SH-SY5Y (cell line): Measurements from ENCODE around the gene MANBA.

Source experiments
- GATA2 ChIP-seq: IDR thresholded peaks from 2 replicates; pipeline ENCODE4 v1.6.1; 2011; ENCODE audit warnings: mild to moderate bottlenecking, low read depth, low read length
- GATA3 ChIP-seq: IDR thresholded peaks from 2 replicates; pipeline ENCODE4 v1.6.1; 2011; ENCODE audit warnings: low read depth, mild to moderate bottlenecking, low read length, moderate library complexity

DNA sequence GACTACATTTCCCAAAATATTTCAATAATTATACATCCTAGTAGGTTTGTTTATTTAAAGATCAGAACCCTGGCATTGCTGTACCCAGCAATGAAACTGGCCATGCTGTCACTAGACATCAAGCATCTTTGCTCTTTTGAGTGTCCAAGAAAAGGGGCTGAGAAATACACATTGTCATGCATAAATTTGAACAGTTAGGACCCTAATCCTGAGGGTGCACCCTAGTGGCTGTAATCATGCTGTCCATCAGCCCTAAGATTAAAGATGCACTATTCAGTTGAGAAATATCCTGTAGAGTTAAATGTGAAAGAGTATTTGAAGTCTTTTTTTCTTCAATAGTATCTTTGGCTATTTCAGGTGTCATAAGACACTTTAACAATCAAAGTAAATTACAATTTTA lies 150.8 kb downstream of the MANBA start:
- no peak for TF ChIP-seq GATA3
- no peak for TF ChIP-seq GATA2
